ENCODE results near the gene DPPA4. TPM values are rescaled to one million over a fixed set of nuclear protein-coding genes. Genes with fewer than 3 reads are reported as not detected.
"Not testable (repeated sequence)": the region's sequence is repeated elsewhere in the genome, so short reads cannot be mapped to it uniquely, and the experiment has no call there.

DPPA4 gene
- total RNA-seq, 2 donors from 2014 or later: 132 to 284 TPM

DNA sequence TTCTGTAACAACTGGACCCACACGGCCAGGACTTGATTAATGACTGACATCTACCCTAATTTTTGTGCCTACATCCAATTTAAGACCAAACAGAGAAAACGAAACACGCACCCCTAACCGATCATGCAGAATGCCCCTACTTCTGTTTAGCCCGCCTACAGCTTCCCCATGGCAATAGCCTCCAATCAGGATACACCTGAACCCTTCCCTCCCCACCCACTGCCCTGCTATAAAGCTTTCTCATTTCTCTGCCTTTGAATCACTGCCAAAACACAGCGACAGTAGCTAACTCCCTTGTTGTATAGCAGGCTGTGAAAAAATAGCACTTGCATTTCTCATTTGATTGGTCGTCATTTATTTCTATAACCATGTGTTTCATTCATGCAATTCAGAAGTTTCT, 45.2 kb upstream of the DPPA4 start:
- H3K4me1 Mint-ChIP-seq: peaks cover 12% of the 10 kb centered on the region
- 82% methylated on average over 4 to 7 of the region's 7 CpGs for WGBS, 2 experiments (ENCODE audit: insufficient coverage in 1 of 2, insufficient read length in 1 of 2)
- Histone ChIP-seq H3K36me3 (ENCODE audit: control insufficient read depth, insufficient read depth, low read length) (no peaks in the 10 kb centered on the region), H3K9ac (ENCODE audit: extremely low read depth, low read length, poor library complexity, severe bottlenecking) (no peak overlapping the region), H3K27ac (ENCODE audit: low read depth, low read length) (no peak overlapping the region), H3K9me3 (ENCODE audit: control insufficient read depth, low read length) (no peaks in the 10 kb centered on the region), H3K4me1 (ENCODE audit: control insufficient read depth, insufficient read depth, low read length) (no peaks in the 10 kb centered on the region), H3K4me3 (ENCODE audit: low read length) (no peak overlapping the region), H3K27me3 (ENCODE audit: control insufficient read depth, insufficient read depth, low read length, poor library complexity, severe bottlenecking) (no peaks in the 10 kb centered on the region)
- no peaks in the 10 kb centered on the region for H3K27me3 Mint-ChIP-seq (ENCODE audit: insufficient read depth)
- TF ChIP-seq, protein P1, sequence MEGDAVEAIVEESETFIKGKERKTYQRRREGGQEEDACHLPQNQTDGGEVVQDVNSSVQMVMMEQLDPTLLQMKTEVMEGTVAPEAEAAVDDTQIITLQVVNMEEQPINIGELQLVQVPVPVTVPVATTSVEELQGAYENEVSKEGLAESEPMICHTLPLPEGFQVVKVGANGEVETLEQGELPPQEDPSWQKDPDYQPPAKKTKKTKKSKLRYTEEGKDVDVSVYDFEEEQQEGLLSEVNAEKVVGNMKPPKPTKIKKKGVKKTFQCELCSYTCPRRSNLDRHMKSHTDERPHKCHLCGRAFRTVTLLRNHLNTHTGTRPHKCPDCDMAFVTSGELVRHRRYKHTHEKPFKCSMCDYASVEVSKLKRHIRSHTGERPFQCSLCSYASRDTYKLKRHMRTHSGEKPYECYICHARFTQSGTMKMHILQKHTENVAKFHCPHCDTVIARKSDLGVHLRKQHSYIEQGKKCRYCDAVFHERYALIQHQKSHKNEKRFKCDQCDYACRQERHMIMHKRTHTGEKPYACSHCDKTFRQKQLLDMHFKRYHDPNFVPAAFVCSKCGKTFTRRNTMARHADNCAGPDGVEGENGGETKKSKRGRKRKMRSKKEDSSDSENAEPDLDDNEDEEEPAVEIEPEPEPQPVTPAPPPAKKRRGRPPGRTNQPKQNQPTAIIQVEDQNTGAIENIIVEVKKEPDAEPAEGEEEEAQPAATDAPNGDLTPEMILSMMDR (conservative IDR thresholded peaks at IDR 0.05): no peak
- no peak for DNase-seq
- H3K4me3 Mint-ChIP-seq: no peak overlapping the region
- no peaks in the 10 kb centered on the region for H3K36me3 Mint-ChIP-seq (ENCODE audit: low read depth)
- H3K27ac Mint-ChIP-seq: no peak overlapping the region
- peaks cover 1% of the 10 kb centered on the region for H3K9me3 Mint-ChIP-seq

- DNase-seq: no peak
- H3K36me3 ChIP-seq (ENCODE audit: control insufficient read depth, insufficient read depth, low read length): no peaks in the 10 kb centered on the region
- Mint-ChIP-seq H3K4me3 (no peak overlapping the region), H3K4me1 (peaks cover 6% of the 10 kb centered on the region), H3K27ac (no peak overlapping the region), H3K36me3 (ENCODE audit: low read depth) (no peaks in the 10 kb centered on the region), H3K9me3 (no peaks in the 10 kb centered on the region), H3K27me3 (ENCODE audit: insufficient read depth) (peaks cover 3% of the 10 kb centered on the region)
- no peak overlapping the region for H3K4me3 ChIP-seq (ENCODE audit: low read length)
- no peak overlapping the region for H3K9ac ChIP-seq (ENCODE audit: extremely low read depth, low read length, poor library complexity, severe bottlenecking)
- H3K27me3 ChIP-seq (ENCODE audit: control insufficient read depth, insufficient read depth, low read length, poor library complexity, severe bottlenecking): no peaks in the 10 kb centered on the region
- 93% methylated on average over 3 of the region's 3 CpGs; no CpG with 5 or more reads in 1 of the 2 experiments for WGBS, 2 experiments (ENCODE audit: insufficient coverage in 1 of 2, insufficient read length in 1 of 2)
- H3K4me1 ChIP-seq (ENCODE audit: control insufficient read depth, insufficient read depth, low read length): peaks cover 6% of the 10 kb centered on the region
- H3K27ac ChIP-seq (ENCODE audit: low read depth, low read length): no peak overlapping the region
- no peaks in the 10 kb centered on the region for H3K9me3 ChIP-seq (ENCODE audit: control insufficient read depth, low read length)
- TF ChIP-seq, protein P1 (conservative IDR thresholded peaks at IDR 0.05): no peak
These were observed 38.6 kb upstream of the DPPA4 start for GRCh38 chr3:109375975-109376374.

DNA sequence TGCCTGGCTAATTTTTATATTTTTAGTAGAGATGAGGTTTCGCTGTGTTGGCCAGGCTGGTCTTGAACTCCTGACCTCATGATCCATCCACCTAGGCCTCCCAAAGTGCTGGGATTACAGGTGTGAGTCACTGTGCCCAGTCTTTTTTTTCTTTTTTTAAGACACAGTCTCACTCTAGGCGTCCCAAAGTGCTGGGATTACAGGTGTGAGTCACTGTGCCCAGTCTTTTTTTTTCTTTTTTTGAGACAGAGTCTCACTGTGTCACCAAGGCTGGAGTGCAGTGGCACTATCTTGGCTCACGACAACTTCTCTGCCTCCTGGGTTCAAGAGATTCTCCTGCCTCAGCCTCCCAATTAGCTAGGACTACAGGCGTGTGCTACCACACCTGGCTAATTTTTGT, 37.1 kb upstream of the DPPA4 start:
- not testable (repeated sequence) for H3K4me1 ChIP-seq (ENCODE audit: control insufficient read depth, insufficient read depth, low read length); H3K27me3 ChIP-seq (ENCODE audit: control insufficient read depth, insufficient read depth, low read length, poor library complexity, severe bottlenecking); H3K27me3 Mint-ChIP-seq (ENCODE audit: insufficient read depth); H3K27ac ChIP-seq (ENCODE audit: low read depth, low read length); H3K36me3 ChIP-seq (ENCODE audit: control insufficient read depth, insufficient read depth, low read length); H3K9ac ChIP-seq (ENCODE audit: extremely low read depth, low read length, poor library complexity, severe bottlenecking); H3K9me3 ChIP-seq (ENCODE audit: control insufficient read depth, low read length); H3K4me1 Mint-ChIP-seq; H3K27ac Mint-ChIP-seq; H3K36me3 Mint-ChIP-seq (ENCODE audit: low read depth); H3K9me3 Mint-ChIP-seq; H3K4me3 Mint-ChIP-seq; H3K4me3 ChIP-seq (ENCODE audit: low read length)
- peak; percentile 3 for DNase-seq
- WGBS, 2 experiments (ENCODE audit: insufficient coverage in 1 of 2, insufficient read length in 1 of 2): 91 to 93% methylated on average over 3 to 4 of the region's 4 CpGs

- H3K27me3 ChIP-seq (ENCODE audit: control insufficient read depth, insufficient read depth, low read length, poor library complexity, severe bottlenecking): no peaks in the 10 kb centered on the region
- H3K4me3 Mint-ChIP-seq: no peak overlapping the region
These were observed 36.6 kb upstream of the DPPA4 start for GRCh38 chr3:109373933-109374332.

More at GRCh38 chr3:109373933-109374332, 36.6 kb upstream of the DPPA4 start:
- 93% methylated on average over 2 of the region's 2 CpGs; no CpG with 5 or more reads in 1 of the 2 experiments for WGBS, 2 experiments (ENCODE audit: insufficient coverage in 1 of 2, insufficient read length in 1 of 2)
- Mint-ChIP-seq H3K27me3 (ENCODE audit: insufficient read depth) (peaks cover 4% of the 10 kb centered on the region), H3K4me1 (peaks cover 6% of the 10 kb centered on the region), H3K9me3 (no peaks in the 10 kb centered on the region), H3K36me3 (ENCODE audit: low read depth) (no peaks in the 10 kb centered on the region), H3K27ac (no peak overlapping the region)
- TF ChIP-seq, protein P1 (conservative IDR thresholded peaks at IDR 0.05): no peak
- DNase-seq: no peak
- no peak overlapping the region for H3K9ac ChIP-seq (ENCODE audit: extremely low read depth, low read length, poor library complexity, severe bottlenecking)
- H3K27ac ChIP-seq (ENCODE audit: low read depth, low read length): no peak overlapping the region
- peaks cover 6% of the 10 kb centered on the region for H3K4me1 ChIP-seq (ENCODE audit: control insufficient read depth, insufficient read depth, low read length)
- H3K9me3 ChIP-seq (ENCODE audit: control insufficient read depth, low read length): no peaks in the 10 kb centered on the region
- H3K36me3 ChIP-seq (ENCODE audit: control insufficient read depth, insufficient read depth, low read length): no peaks in the 10 kb centered on the region
- no peak overlapping the region for H3K4me3 ChIP-seq (ENCODE audit: low read length)

Measured in endodermal cell (in vitro differentiated cells).